PC-9 (cell line): ENCODE data around the gene RASSF3. TPM values are rescaled to one million over a fixed set of nuclear protein-coding genes. Genes with fewer than 3 reads are reported as not detected.

Experiments
- BruUV-seq: library from RNA; stranded (reverse); fragments of 400-500 nt; replicated peaks from 2 replicates; lab custom pipeline; 2021; lab: Mats Ljungman, UMichigan
- CTCF ChIA-PET: fragments of 300-600 bp; sonication (Branson Sonifier 250); formaldehyde crosslinking; loops from one replicate; lab custom pipeline; 2022; ENCODE audit warnings: antibody characterized with exemption; lab: Charles Lee
- POLR2A ChIA-PET: fragments of 300-600 bp; sonication (Branson Sonifier 250); formaldehyde crosslinking; loops from one replicate; lab custom pipeline; 2022; ENCODE audit warnings: antibody characterized with exemption; ENCODE audit not compliant: unreplicated experiment; lab: Charles Lee
- DNase-seq, 2 experiments: peaks; one replicate each; pipeline versions ENCODE4 v3.0.0 to v3.0.0-alpha.2; 2015 to 2022; ENCODE audit warnings: mixed read lengths in 1 of 2
- H2AFZ ChIP-seq: fragments of 200-600 bp; sonication (generic); 2 replicates; pipeline ENCODE4 v1.8.1; 2017; ENCODE audit warnings: antibody characterized with exemption
- H3F3A ChIP-seq: fragments of 200-600 bp; sonication (generic); 2 replicates; pipeline ENCODE4 v1.8.1; 2017; ENCODE audit warnings: antibody characterized with exemption, mild to moderate bottlenecking, low read depth; ENCODE audit not compliant: insufficient read depth
- H3K27ac ChIP-seq: fragments of 200-600 bp; sonication (generic); 2 replicates; pipeline ENCODE4 v1.6.1; 2016; ENCODE audit warnings: mixed run types
- H3K27me3 ChIP-seq: fragments of 200-600 bp; sonication (generic); 2 replicates; pipeline ENCODE4 v1.6.1; 2016; ENCODE audit warnings: low read depth, mixed run types; ENCODE audit not compliant: insufficient read depth
- H3K36me3 ChIP-seq: fragments of 200-600 bp; sonication (generic); 2 replicates; pipeline ENCODE4 v1.6.1; 2016; ENCODE audit warnings: low read depth, mixed run types
- H3K4me1 ChIP-seq: fragments of 200-600 bp; sonication (generic); replicated peaks from 2 replicates; pipeline ENCODE4 v1.6.1; 2016; ENCODE audit warnings: mixed run types; ENCODE audit not compliant: insufficient read depth
- H3K4me2 ChIP-seq: fragments of 200-600 bp; sonication (generic); 2 replicates; pipeline ENCODE4 v1.6.1; 2017; ENCODE audit warnings: mixed run types
- H3K4me3 ChIP-seq: fragments of 200-600 bp; sonication (generic); 2 replicates; pipeline ENCODE4 v1.6.1; 2016; ENCODE audit warnings: mixed run types
- H3K79me2 ChIP-seq: fragments of 200-600 bp; sonication (generic); 2 replicates; pipeline ENCODE4 v1.6.1; 2017; ENCODE audit warnings: low read depth, mixed run types
- H3K9me2 ChIP-seq: fragments of 200-600 bp; sonication (generic); 2 replicates; pipeline ENCODE4 v1.8.1; 2017; ENCODE audit warnings: mild to moderate bottlenecking; ENCODE audit not compliant: insufficient read depth
- H3K9me3 ChIP-seq: fragments of 200-600 bp; sonication (generic); 2 replicates; pipeline ENCODE4 v1.8.1; 2016; ENCODE audit warnings: low read depth; ENCODE audit not compliant: insufficient read depth
- H4K20me1 ChIP-seq: fragments of 200-600 bp; sonication (generic); 2 replicates; pipeline ENCODE4 v1.8.1; 2017; ENCODE audit not compliant: insufficient read depth
- CTCF ChIP-seq: fragments of 200-600 bp; sonication (generic); conservative IDR thresholded peaks from 2 replicates; pipeline ENCODE4 v1.6.1; 2017; ENCODE audit warnings: mixed run types, antibody characterized with exemption, mild to moderate bottlenecking, moderate library complexity
- EZH2 ChIP-seq: fragments of 200-600 bp; sonication (generic); IDR thresholded peaks from 2 replicates; pipeline ENCODE4 v1.8.0; 2017; ENCODE audit warnings: antibody characterized with exemption, low read depth
- intact Hi-C: fragments of 100-400 bp; cut with micrococcal nuclease; formaldehyde crosslinking; loops from one replicate; pipeline ENCODE4 v1.10.0; 2022; ENCODE audit not compliant: unreplicated experiment
- total RNA-seq: library from RNA; stranded (reverse); gene quantifications from 2 replicates; pipeline ENCODE4 v1.2.3, GENCODE V29; 2021

RASSF3 gene
- total RNA-seq, 1 experiment from 2014 or later = 38.9 TPM

GRCh38 chr12:64685605-64686004 lies 75.3 kb downstream of the RASSF3 start:
- Histone ChIP-seq H3K79me2 (peaks cover 36% of the 10 kb centered on the region), H3K4me1 (peaks cover 10% of the 10 kb centered on the region), H3F3A (peaks cover 14% of the 10 kb centered on the region), H3K27ac (no peak overlapping the region), H3K4me3 (no peak overlapping the region), H3K9me2 (no peaks in the 10 kb centered on the region), H3K9me3 (no peaks in the 10 kb centered on the region), H3K27me3 (no peaks in the 10 kb centered on the region), H2AFZ (no peak overlapping the region), H3K36me3 (peaks cover 14% of the 10 kb centered on the region; the same call in 1 of the 2 replicates), H3K4me2 (no peak overlapping the region), H4K20me1 (no peaks in the 10 kb centered on the region)
- no peak for DNase-seq
- intact Hi-C loops = no loop called here
- POLR2A ChIA-PET = no interaction called here
- TF ChIP-seq CTCF (no peak), EZH2 (no peak)
- no TSS peak for BruUV-seq
- CTCF ChIA-PET = no interaction called here

DNA sequence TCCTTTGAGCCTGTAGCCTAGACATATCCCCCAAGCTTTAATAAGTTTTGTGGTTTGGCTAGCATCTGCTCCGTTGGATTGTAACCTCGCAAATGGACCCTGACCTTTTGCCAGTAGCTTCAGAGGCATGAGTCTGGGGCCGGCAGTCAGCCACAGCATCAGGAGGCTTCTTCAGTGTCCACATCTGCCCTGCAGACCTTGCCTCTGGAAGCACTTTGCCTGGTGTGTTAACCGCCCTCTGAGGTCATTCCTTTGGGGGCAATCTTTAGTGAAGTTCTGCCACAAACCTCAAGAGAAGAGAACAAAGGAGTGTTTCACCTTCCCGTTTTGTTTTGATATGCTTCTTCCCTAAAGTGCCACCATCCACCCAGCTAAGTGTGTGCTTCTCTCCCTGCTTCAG lies 77.5 kb downstream of the RASSF3 start:
- no peak for DNase-seq
- Histone ChIP-seq H3K9me2 (no peaks in the 10 kb centered on the region), H3K79me2 (peaks cover 15% of the 10 kb centered on the region), H3K4me1 (peaks cover 10% of the 10 kb centered on the region), H3K27ac (no peak overlapping the region), H2AFZ (no peak overlapping the region), H3K36me3 (peaks cover 14% of the 10 kb centered on the region; the same call in 1 of the 2 replicates), H3K27me3 (no peaks in the 10 kb centered on the region), H4K20me1 (no peaks in the 10 kb centered on the region), H3K4me3 (no peak overlapping the region), H3K9me3 (no peaks in the 10 kb centered on the region), H3F3A (peaks cover 13% of the 10 kb centered on the region), H3K4me2 (no peak overlapping the region)
- intact Hi-C loops = no loop called here
- ChIA-PET CTCF (no interaction called here), POLR2A (no interaction called here)
- TF ChIP-seq CTCF (no peak), EZH2 (no peak)
- BruUV-seq = no TSS peak

DNA sequence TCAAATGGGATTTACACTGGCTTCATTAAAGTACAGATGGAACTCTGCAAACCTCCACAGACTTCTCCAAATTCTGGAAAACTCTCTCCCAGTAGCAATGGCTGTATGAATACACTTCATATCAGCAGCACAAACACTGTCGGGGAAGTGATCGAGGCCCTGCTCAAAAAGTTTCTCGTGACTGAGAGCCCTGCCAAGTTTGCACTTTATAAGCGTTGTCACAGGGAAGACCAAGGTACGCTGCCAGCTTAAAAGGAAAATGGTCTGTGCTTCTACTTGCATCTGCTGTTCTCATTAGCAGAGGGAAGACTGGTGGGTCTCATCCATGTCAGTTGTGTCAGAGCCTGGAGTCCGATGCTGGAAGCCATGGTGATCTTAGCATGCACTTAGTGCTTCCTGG lies 77.9 kb downstream of the RASSF3 start:
- no peak for TF ChIP-seq EZH2
- no peak for TF ChIP-seq CTCF
- peaks cover 14% of the 10 kb centered on the region; the same call in 1 of the 2 replicates for H3K36me3 ChIP-seq
- CTCF ChIA-PET = no interaction called here

More for the DNA sequence above, 77.9 kb downstream of the RASSF3 start:
- intact Hi-C loops = no loop called here
- peaks cover 11% of the 10 kb centered on the region for H3K79me2 ChIP-seq
- H3K4me1 ChIP-seq = peaks cover 10% of the 10 kb centered on the region
- no TSS peak for BruUV-seq
- H3K27me3 ChIP-seq = no peaks in the 10 kb centered on the region
- H4K20me1 ChIP-seq = no peaks in the 10 kb centered on the region
- no peak for DNase-seq
- H3K4me3 ChIP-seq = no peak overlapping the region
- no peaks in the 10 kb centered on the region for H3K9me2 ChIP-seq
- no peak overlapping the region for H3K4me2 ChIP-seq
- no peak overlapping the region for H2AFZ ChIP-seq
- no peak overlapping the region for H3K27ac ChIP-seq
- peaks cover 13% of the 10 kb centered on the region for H3F3A ChIP-seq
- POLR2A ChIA-PET = no interaction called here
- H3K9me3 ChIP-seq = no peaks in the 10 kb centered on the region
